Liver (tissue), 9 donors: ENCODE data around the gene SCIN. TPM values are rescaled to one million over a fixed set of nuclear protein-coding genes. Genes with fewer than 3 reads are reported as not detected.

Source experiments
- DNase-seq: peaks from one replicate; pipeline ENCODE4 v3.0.0-alpha.2; 2017; ENCODE audit warnings: low spot score
- H3K27ac ChIP-seq, 2 donors: one replicate each; pipeline ENCODE4 v1.7.0; 2013; ENCODE audit warnings: inconsistent platforms in 2 of 2, low read length in 2 of 2, control low read depth in 1 of 2, low read depth in 1 of 2, mild to moderate bottlenecking in 1 of 2
- H3K27me3 ChIP-seq, 4 donors: one replicate each; pipeline versions ENCODE4 v1.6.1 to v1.7.0; 2013; ENCODE audit warnings: low read length in 3 of 4, inconsistent platforms in 1 of 4, mild to moderate bottlenecking in 1 of 4, moderate library complexity in 1 of 4; ENCODE audit not compliant: control insufficient read depth in 4 of 4, insufficient read depth in 4 of 4
- H3K36me3 ChIP-seq, 4 donors: one replicate each; pipeline versions ENCODE4 v1.6.1 to v1.7.0; 2013; ENCODE audit warnings: low read length in 3 of 4, mild to moderate bottlenecking in 3 of 4, low read depth in 1 of 4, moderate library complexity in 1 of 4; ENCODE audit not compliant: control insufficient read depth in 4 of 4, insufficient read depth in 3 of 4
- H3K4me1 ChIP-seq, 4 donors: one replicate each; pipeline versions ENCODE4 v1.6.1 to v1.7.0; 2013; ENCODE audit warnings: low read length in 3 of 4, mild to moderate bottlenecking in 3 of 4, moderate library complexity in 1 of 4; ENCODE audit not compliant: control insufficient read depth in 4 of 4, insufficient read depth in 4 of 4
- H3K4me3 ChIP-seq, 3 donors: one replicate each; pipeline versions ENCODE4 v1.6.1 to v1.7.0; 2013; ENCODE audit warnings: low read length in 3 of 3, control low read depth in 1 of 3, low read depth in 1 of 3, mild to moderate bottlenecking in 1 of 3
- H3K9ac ChIP-seq, 2 donors: one replicate each; pipeline ENCODE4 v1.7.0; 2013; ENCODE audit warnings: low read length in 2 of 2, mild to moderate bottlenecking in 2 of 2, moderate library complexity in 2 of 2, control low read depth in 1 of 2, low read depth in 1 of 2
- H3K9me3 ChIP-seq, 4 donors: one replicate each; pipeline versions ENCODE4 v1.6.1 to v1.7.0; 2013; ENCODE audit warnings: low read length in 3 of 4; ENCODE audit not compliant: control insufficient read depth in 4 of 4
- ATF3 ChIP-seq: IDR thresholded peaks from 2 replicates; pipeline ENCODE4 v1.6.1; 2016; ENCODE audit warnings: antibody characterized with exemption
- FOXA1 ChIP-seq: IDR thresholded peaks from 2 replicates; pipeline ENCODE4 v1.6.1; 2016; ENCODE audit warnings: antibody characterized with exemption
- FOXA2 ChIP-seq: IDR thresholded peaks from 2 replicates; pipeline ENCODE4 v1.6.1; 2016; ENCODE audit warnings: antibody characterized with exemption
- GABPA ChIP-seq, 2 donors: IDR thresholded peaks in 1 of 2; conservative IDR thresholded peaks in 1 of 2; 2 replicates each; pipeline ENCODE4 v1.6.1; 2016; ENCODE audit warnings: antibody characterized with exemption in 2 of 2, mild to moderate bottlenecking in 1 of 2, moderate library complexity in 1 of 2
- HNF4A ChIP-seq, 2 donors: conservative IDR thresholded peaks; 2 replicates each; pipeline ENCODE4 v1.6.1; 2016; ENCODE audit warnings: antibody characterized with exemption in 2 of 2, mild to moderate bottlenecking in 2 of 2
- HNF4G ChIP-seq: IDR thresholded peaks from 2 replicates; pipeline ENCODE4 v1.6.1; 2016; ENCODE audit warnings: antibody characterized with exemption
- JUND ChIP-seq, 2 donors: IDR thresholded peaks; 2 replicates each; pipeline ENCODE4 v1.6.1; 2016; ENCODE audit warnings: antibody characterized with exemption in 2 of 2
- MAX ChIP-seq: IDR thresholded peaks from 2 replicates; pipeline ENCODE4 v1.6.1; 2016; ENCODE audit warnings: antibody characterized with exemption
- NR2F2 ChIP-seq: IDR thresholded peaks from 2 replicates; pipeline ENCODE4 v1.6.1; 2016; ENCODE audit warnings: antibody characterized with exemption
- RAD21 ChIP-seq, 2 donors: IDR thresholded peaks; 2 replicates each; pipeline ENCODE4 v1.6.1; 2016; ENCODE audit warnings: antibody characterized with exemption in 2 of 2, mild to moderate bottlenecking in 2 of 2
- REST ChIP-seq: IDR thresholded peaks from 2 replicates; pipeline ENCODE4 v1.6.1; 2016; ENCODE audit warnings: antibody characterized with exemption, mild to moderate bottlenecking
- RXRA ChIP-seq, 2 donors: IDR thresholded peaks; 2 replicates each; pipeline ENCODE4 v1.6.1; 2017 to 2018; ENCODE audit warnings: antibody characterized with exemption in 2 of 2, mild to moderate bottlenecking in 1 of 2
- SP1 ChIP-seq: IDR thresholded peaks from 2 replicates; pipeline ENCODE4 v1.6.1; 2018; ENCODE audit warnings: antibody characterized with exemption, mild to moderate bottlenecking
- TAF1 ChIP-seq: conservative IDR thresholded peaks from 2 replicates; pipeline ENCODE4 v1.6.1; 2016; ENCODE audit warnings: antibody characterized with exemption, mild to moderate bottlenecking
- YY1 ChIP-seq: IDR thresholded peaks from 2 replicates; pipeline ENCODE4 v1.6.1; 2016; ENCODE audit warnings: antibody characterized with exemption, mild to moderate bottlenecking
- ZBTB33 ChIP-seq: IDR thresholded peaks from 2 replicates; pipeline ENCODE4 v1.6.1; 2016; ENCODE audit warnings: antibody characterized with exemption
- WGBS: extraction: QIAGEN DNeasy Blood & Tissue Kit; methylation state at CpG from one replicate; pipeline ENCODE4 v1.1.7; 2013; 5-methylcytosine and 5-hydroxymethylcytosine counted together
- polyA plus RNA-seq, 2 donors: library from polyadenylated mRNA; stranded (reverse) in 1 of 2; unstranded in 1 of 2; fragments of 200-250 nt in 1 of 2; fragments of >200 nt in 1 of 2; fragmentation: Nextera tagmentation in 1 of 2; extraction: Ambion mirVana in 1 of 2; gene quantifications; one replicate each; pipeline versions ENCODE4 v1.2.1 to v1.2.3, GENCODE V29; 2013 to 2015
- total RNA-seq, 2 donors: library from RNA; depleted of rRNA; stranded (reverse); fragments of >200 nt; gene quantifications; one replicate each; pipeline ENCODE4 v1.2.3, GENCODE V29; 2014
- donor health status: healthy.
- donor health status: healthy.
- donor health status: healthy.
- donor health status: healthy.
- donor health status: healthy.

Gene SCIN
- total and polyA plus RNA-seq, 4 donors: 0.05 to 0.23 TPM; not detected in 2

GRCh38 chr7:12649348-12649747 is 78.8 kb downstream of the SCIN start:
- H3K27ac ChIP-seq: no peak overlapping the region
- H3K9ac ChIP-seq: no peak overlapping the region
- H3K9me3 ChIP-seq: no peaks in the 10 kb centered on the region
- H3K27me3 ChIP-seq: no peaks in the 10 kb centered on the region
- DNase-seq: no peak
- no peaks in the 10 kb centered on the region for H3K36me3 ChIP-seq
- no peak for TF ChIP-seq HNF4G
- no peak for TF ChIP-seq GABPA (IDR thresholded peaks at IDR 0.05 in 1 of 2, conservative IDR thresholded peaks at IDR 0.05 in 1 of 2)
- no peak for TF ChIP-seq FOXA2
- TF ChIP-seq SP1: no peak
- no peak for TF ChIP-seq REST
- no peak for TF ChIP-seq MAX
- no peak for TF ChIP-seq NR2F2
- TF ChIP-seq YY1: no peak
- TF ChIP-seq ATF3: no peak
- no peak for TF ChIP-seq ZBTB33
- TF ChIP-seq HNF4A (conservative IDR thresholded peaks at IDR 0.05): no peak
- no peak overlapping the region for H3K4me3 ChIP-seq
- no peaks in the 10 kb centered on the region for H3K4me1 ChIP-seq

GRCh38 chr7:12650080-12650479 is 79.6 kb downstream of the SCIN start:
- no peaks in the 10 kb centered on the region for H3K4me1 ChIP-seq
- H3K27me3 ChIP-seq: no peaks in the 10 kb centered on the region
- WGBS: 79% methylated on average over 2 of the region's 2 CpGs
- no peak overlapping the region for H3K9ac ChIP-seq
- no peak for DNase-seq
- no peaks in the 10 kb centered on the region for H3K9me3 ChIP-seq
- H3K4me3 ChIP-seq: no peak overlapping the region
- TF ChIP-seq RAD21 (IDR thresholded peaks at IDR 0.05) (no peak), HNF4A (conservative IDR thresholded peaks at IDR 0.05) (no peak), ZBTB33 (no peak), FOXA1 (no peak), JUND (IDR thresholded peaks at IDR 0.05) (no peak), TAF1 (no peak), REST (no peak), HNF4G (no peak), RXRA (IDR thresholded peaks at IDR 0.05) (no peak)
- H3K27ac ChIP-seq: no peak overlapping the region
- no peaks in the 10 kb centered on the region for H3K36me3 ChIP-seq
